Naive thymus-derived CD4-positive, alpha-beta T cell (primary cell): ENCODE data around the gene ZNF609. TPM values are rescaled to one million over a fixed set of nuclear protein-coding genes. Genes with fewer than 3 reads are reported as not detected.
A peak's percentile ranks its signal among the peaks of the same experiment; 100 is the strongest.

ENCODE experiments used
- ATAC-seq: fragments of 150-1000 bp; cut with Tn5 transposase; 2 replicates; pipeline ENCODE4 v1.10.0; 2021; ENCODE audit warnings: mild to moderate bottlenecking, moderate library complexity
- CTCF ChIA-PET: fragments of 350-600 bp; sonication (Branson Sonifier 250); formaldehyde crosslinking; loops from one replicate; lab custom pipeline; 2021; ENCODE audit warnings: antibody characterized with exemption; lab: Charles Lee
- POLR2A ChIA-PET: fragments of 350-600 bp; sonication (Branson Sonifier 250); formaldehyde crosslinking; loops from one replicate; lab custom pipeline; 2021; ENCODE audit warnings: antibody characterized with exemption, inconsistent platforms; lab: Charles Lee
- DNase-seq, 9 donors: peaks; one replicate each; pipeline versions ENCODE4 v3.0.0 to v3.0.0-alpha.2; 2020 to 2022; ENCODE audit warnings: mixed read lengths in 1 of 9
- H3K27ac ChIP-seq: one replicate; pipeline ENCODE4 v1.7.0; 2013; ENCODE audit warnings: mild to moderate bottlenecking, low read depth, low read length, moderate library complexity
- H3K27me3 ChIP-seq, 2 donors: one replicate each; pipeline ENCODE4 v1.7.0; 2013; ENCODE audit warnings: low read length in 2 of 2, mild to moderate bottlenecking in 2 of 2, moderate library complexity in 2 of 2; ENCODE audit not compliant: control insufficient read depth in 2 of 2, insufficient read depth in 2 of 2
- H3K36me3 ChIP-seq, 3 experiments: 1 replicate in 2 of 3; 2 replicates in 1 of 3; pipeline ENCODE4 v1.7.0; 2013; ENCODE audit warnings: low read length in 3 of 3, mild to moderate bottlenecking in 3 of 3, moderate library complexity in 1 of 3; ENCODE audit not compliant: insufficient read depth in 3 of 3, control insufficient read depth in 2 of 3
- H3K4me1 ChIP-seq, 2 donors: one replicate each; pipeline ENCODE4 v1.7.0; 2013; ENCODE audit warnings: low read length in 2 of 2, mild to moderate bottlenecking in 2 of 2, moderate library complexity in 1 of 2; ENCODE audit not compliant: control insufficient read depth in 2 of 2, insufficient read depth in 2 of 2
- H3K4me3 ChIP-seq: 2 replicates; pipeline ENCODE4 v1.7.0; 2013; ENCODE audit warnings: mild to moderate bottlenecking, low read length
- H3K9me3 ChIP-seq, 3 experiments: 1 replicate in 2 of 3; 2 replicates in 1 of 3; pipeline ENCODE4 v1.7.0; 2013; ENCODE audit warnings: low read length in 3 of 3; ENCODE audit not compliant: control insufficient read depth in 2 of 3
- H3K27ac Mint-ChIP-seq, 9 donors: one replicate each; pipeline ENCODE4 v1.8.0; 2020 to 2022; ENCODE audit warnings: mixed read lengths in 9 of 9, mild to moderate bottlenecking in 8 of 9, moderate library complexity in 5 of 9, inconsistent platforms in 2 of 9
- H3K27me3 Mint-ChIP-seq, 5 donors: one replicate each; pipeline ENCODE4 v1.8.0; 2021 to 2022; ENCODE audit warnings: mixed read lengths in 5 of 5, mild to moderate bottlenecking in 1 of 5
- H3K36me3 Mint-ChIP-seq, 5 donors: one replicate each; pipeline ENCODE4 v1.8.0; 2020 to 2022; ENCODE audit warnings: mixed read lengths in 5 of 5, mild to moderate bottlenecking in 3 of 5, inconsistent platforms in 1 of 5
- H3K4me1 Mint-ChIP-seq, 7 donors: one replicate each; pipeline ENCODE4 v1.8.0; 2020 to 2022; ENCODE audit warnings: mixed read lengths in 7 of 7, mild to moderate bottlenecking in 3 of 7, inconsistent platforms in 1 of 7
- H3K4me3 Mint-ChIP-seq, 10 donors: one replicate each; pipeline ENCODE4 v1.8.0; 2020 to 2022; ENCODE audit warnings: mild to moderate bottlenecking in 10 of 10, mixed read lengths in 10 of 10, moderate library complexity in 6 of 10, inconsistent platforms in 2 of 10
- H3K9me3 Mint-ChIP-seq, 11 donors: one replicate each; pipeline ENCODE4 v1.8.0; 2020 to 2022; ENCODE audit warnings: mixed read lengths in 11 of 11, mild to moderate bottlenecking in 4 of 11, inconsistent platforms in 1 of 11, moderate library complexity in 1 of 11
- intact Hi-C, 2 donors: fragments of 100-400 bp; cut with micrococcal nuclease; formaldehyde crosslinking; loops; one replicate each; pipeline ENCODE4 v1.15.1; 2023
- polyA plus RNA-seq, 2 donors: library from polyadenylated mRNA; unstranded; fragments of 300-500 nt; fragmentation: Illumina TruSeq; gene quantifications; one replicate each; pipeline ENCODE4 v1.2.3, GENCODE V29; 2021
- total RNA-seq, 6 experiments: library from RNA in 5 of 6; stranded (reverse) in 5 of 6; gene quantifications; 1 replicate in 5 of 6; 2 replicates in 1 of 6; pipeline ENCODE4 v1.2.3 and lab custom pipeline; 2021 to 2026

ZNF609 gene
- total and polyA plus RNA-seq, 7 experiments from 2014 or later, result 10.1 to 89.1 (median 71.9) TPM

- peaks cover 32 to 92% (median 82%) of the 10 kb centered on the region in 7 donors for H3K4me1 Mint-ChIP-seq
Observed at GRCh38 chr15:64507845-64508244, 47.5 kb downstream of the ZNF609 start.

GRCh38 chr15:64513823-64514222 lies 53.4 kb downstream of the ZNF609 start:
- Mint-ChIP-seq H3K9me3 (no peaks in the 10 kb centered on the region), H3K4me3 (peak overlapping the region; percentile 58 to 95 (median 77)), H3K27ac (peak overlapping the region; percentile 59 to 99 (median 96)), H3K27me3 (no peaks in the 10 kb centered on the region), H3K36me3 (peaks cover 0 to 25% (median 14%) of the 10 kb centered on the region in 5 donors), H3K4me1 (peaks cover 27 to 93% (median 86%) of the 10 kb centered on the region in 7 donors)
- H3K36me3 ChIP-seq, result no peaks in the 10 kb centered on the region
- CTCF ChIA-PET, result interaction anchor here (0.6 to 1.3 kb wide), 7 partner anchors 8 to 322 kb away, joined by 3 to 7 read pairs (median 3); no protein-coding TSS in a partner anchor
- peaks cover 0 to 72% of the 10 kb centered on the region in 2 donors for H3K4me1 ChIP-seq
- H3K9me3 ChIP-seq, result no peaks in the 10 kb centered on the region
- intact Hi-C loops, result loop anchor here in 1 of 2 donors (1.0 kb wide), 1 partner anchor 7 kb away; no protein-coding TSS in a partner anchor
- DNase-seq (no peak), ATAC-seq (no peak)
- H3K27ac ChIP-seq, result peak overlapping the region; percentile 67
- POLR2A ChIA-PET, result interaction anchor here (0.7 to 2.5 kb wide), 7 partner anchors 9 to 126 kb away, joined by 3 to 37 read pairs (median 4); no protein-coding TSS in a partner anchor
- H3K27me3 ChIP-seq, result no peaks in the 10 kb centered on the region
- peak overlapping the region; percentile 34 for H3K4me3 ChIP-seq

More at GRCh38 chr15:64507845-64508244, 47.5 kb downstream of the ZNF609 start:
- intact Hi-C loops, result loop anchor here in 1 of 2 donors (1.0 kb wide), 1 partner anchor 8 kb away; no protein-coding TSS in a partner anchor
- Histone ChIP-seq H3K27ac (peak overlapping the region; percentile 46), H3K4me3 (no peak overlapping the region), H3K9me3 (no peaks in the 10 kb centered on the region), H3K4me1 (peaks cover 22 to 83% of the 10 kb centered on the region in 2 donors), H3K27me3 (no peaks in the 10 kb centered on the region), H3K36me3 (no peaks in the 10 kb centered on the region)
- CTCF ChIA-PET, result interaction anchor here (1.3 to 1.4 kb wide), 2 partner anchors 25 to 81 kb away, joined by 3 to 4 read pairs; no protein-coding TSS in a partner anchor
- POLR2A ChIA-PET, result interaction anchor here (0.6 to 2.5 kb wide), 7 partner anchors 9 to 391 kb away, joined by 3 to 9 read pairs (median 4); no protein-coding TSS in a partner anchor
- H3K4me3 Mint-ChIP-seq, result peak overlapping the region in 7 of 10 donors; percentile 15 to 79 (median 69)
- DNase-seq (no peak), ATAC-seq (no peak)
- H3K9me3 Mint-ChIP-seq, result no peaks in the 10 kb centered on the region
- H3K27me3 Mint-ChIP-seq, result no peaks in the 10 kb centered on the region
- peak overlapping the region in 8 of 9 donors; percentile 58 to 97 (median 88) for H3K27ac Mint-ChIP-seq
- peaks cover 0 to 17% (median 10%) of the 10 kb centered on the region in 5 donors for H3K36me3 Mint-ChIP-seq

DNA sequence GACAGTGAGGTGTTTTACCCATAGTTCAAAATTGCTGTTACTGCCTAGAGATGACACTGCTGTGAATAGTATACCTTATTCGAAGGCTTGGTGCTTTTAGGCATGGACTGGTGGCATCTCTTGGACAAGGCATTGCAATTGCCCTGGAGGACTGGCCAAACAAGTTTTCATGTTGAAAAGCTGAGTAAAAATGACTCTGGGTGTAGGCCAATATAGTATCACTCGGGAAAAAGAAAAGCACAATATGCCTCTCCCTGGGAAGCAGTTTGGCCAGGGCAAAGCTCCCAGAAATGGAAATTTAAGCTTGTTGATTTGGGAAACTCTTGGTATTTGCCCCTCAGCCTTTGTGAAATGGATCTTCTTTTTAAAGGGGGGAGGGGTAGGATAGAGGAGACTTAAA lies 54.8 kb downstream of the ZNF609 start:
- Histone ChIP-seq H3K4me3 (no peak overlapping the region), H3K27me3 (no peaks in the 10 kb centered on the region), H3K36me3 (no peaks in the 10 kb centered on the region), H3K27ac (peak overlapping the region; percentile 67), H3K4me1 (peaks cover 0 to 69% of the 10 kb centered on the region in 2 donors), H3K9me3 (no peaks in the 10 kb centered on the region)
- ATAC-seq (no peak), DNase-seq (no peak)
- peaks cover 0 to 20% (median 12%) of the 10 kb centered on the region in 5 donors for H3K36me3 Mint-ChIP-seq
- peak overlapping the region in 9 of 10 donors; percentile 12 to 95 (median 82) for H3K4me3 Mint-ChIP-seq
- peaks cover 30 to 93% (median 86%) of the 10 kb centered on the region in 7 donors for H3K4me1 Mint-ChIP-seq
- peak overlapping the region in 8 of 9 donors; percentile 93 to 99 (median 96) for H3K27ac Mint-ChIP-seq
- intact Hi-C loops, result no loop called here
- ChIA-PET POLR2A (interaction anchor here (0.6 to 2.5 kb wide), 5 partner anchors 11 to 120 kb away, joined by 3 to 37 read pairs (median 4); no protein-coding TSS in a partner anchor), CTCF (interaction anchor here (1.1 kb wide), 1 partner anchor 70 kb away, joined by 5 read pairs; no protein-coding TSS in a partner anchor)
- no peaks in the 10 kb centered on the region for H3K27me3 Mint-ChIP-seq
- no peaks in the 10 kb centered on the region for H3K9me3 Mint-ChIP-seq

GRCh38 chr15:64515825-64516224 lies 55.4 kb downstream of the ZNF609 start:
- H3K36me3 Mint-ChIP-seq, result peaks cover 0 to 20% (median 13%) of the 10 kb centered on the region in 5 donors
- Histone ChIP-seq H3K27me3 (no peaks in the 10 kb centered on the region), H3K4me1 (peaks cover 0 to 69% of the 10 kb centered on the region in 2 donors), H3K36me3 (no peaks in the 10 kb centered on the region), H3K27ac (peak overlapping the region; percentile 11), H3K4me3 (no peak overlapping the region), H3K9me3 (no peaks in the 10 kb centered on the region)
- POLR2A ChIA-PET, result interaction anchor here (0.6 to 2.5 kb wide), 6 partner anchors 8 to 119 kb away, joined by 3 to 37 read pairs (median 5); no protein-coding TSS in a partner anchor
- DNase-seq, result no peak
- no peaks in the 10 kb centered on the region for H3K27me3 Mint-ChIP-seq
- ATAC-seq, result no peak
- peaks cover 30 to 93% (median 86%) of the 10 kb centered on the region in 7 donors for H3K4me1 Mint-ChIP-seq
- intact Hi-C loops, result loop anchor here in 1 of 2 donors (1.0 kb wide), 1 partner anchor 9 kb away; no protein-coding TSS in a partner anchor
- peak overlapping the region in 8 of 9 donors; percentile 66 to 98 (median 80) for H3K27ac Mint-ChIP-seq
- CTCF ChIA-PET, result no interaction called here
- H3K4me3 Mint-ChIP-seq, result peak overlapping the region in 3 of 10 donors; percentile 29 to 54 (median 35)
- H3K9me3 Mint-ChIP-seq, result no peaks in the 10 kb centered on the region

- Mint-ChIP-seq H3K4me1 (peaks cover 32 to 94% (median 82%) of the 10 kb centered on the region in 7 donors), H3K27me3 (no peaks in the 10 kb centered on the region), H3K9me3 (no peaks in the 10 kb centered on the region), H3K36me3 (peaks cover 0 to 25% (median 20%) of the 10 kb centered on the region in 5 donors), H3K27ac (peak overlapping the region in 4 of 9 donors; percentile 6 to 72 (median 42)), H3K4me3 (peak overlapping the region in 5 of 10 donors; percentile 0 to 63 (median 40))
- CTCF ChIA-PET, result no interaction called here
- H3K4me1 ChIP-seq, result peaks cover 0 to 50% of the 10 kb centered on the region in 2 donors
- no peaks in the 10 kb centered on the region for H3K36me3 ChIP-seq
- no peak for ATAC-seq
- no peak overlapping the region for H3K27ac ChIP-seq
- H3K4me3 ChIP-seq, result no peak overlapping the region
- H3K9me3 ChIP-seq, result no peaks in the 10 kb centered on the region
- POLR2A ChIA-PET, result interaction anchor here (1.8 kb wide), 1 partner anchor 11 kb away, joined by 6 read pairs; no protein-coding TSS in a partner anchor
- DNase-seq, result no peak
- intact Hi-C loops, result loop anchor here in 1 of 2 donors (5.0 kb wide), 1 partner anchor 42 kb away; no protein-coding TSS in a partner anchor
- no peaks in the 10 kb centered on the region for H3K27me3 ChIP-seq
Observed at GRCh38 chr15:64519897-64520296, 59.5 kb downstream of the ZNF609 start.

DNA sequence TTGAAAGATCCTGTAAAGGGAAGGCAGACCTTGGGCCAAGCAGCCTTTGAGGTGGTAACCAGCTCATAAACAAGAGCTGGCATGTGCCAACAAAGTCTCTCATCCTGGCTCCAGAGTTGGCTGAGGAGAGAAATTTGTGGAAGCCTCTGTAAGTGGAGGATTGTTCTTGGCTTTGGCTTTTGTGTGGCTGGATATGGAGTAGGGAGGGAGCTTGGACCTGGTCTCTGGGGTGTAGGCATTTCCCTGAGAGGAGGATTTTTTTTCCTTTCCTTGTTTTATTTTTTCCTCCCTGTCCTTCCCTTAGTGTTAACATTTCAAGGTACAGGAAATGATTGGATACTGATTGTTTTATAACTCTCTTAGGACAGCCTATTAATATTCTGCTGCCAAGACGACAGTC lies 60.8 kb downstream of the ZNF609 start:
- H3K4me3 Mint-ChIP-seq, result peak overlapping the region in 7 of 10 donors; percentile 18 to 62 (median 28)
- no peaks in the 10 kb centered on the region for H3K27me3 ChIP-seq
- H3K9me3 Mint-ChIP-seq, result no peaks in the 10 kb centered on the region
- no peak overlapping the region for H3K27ac ChIP-seq
- peaks cover 0 to 39% of the 10 kb centered on the region in 2 donors for H3K4me1 ChIP-seq
- intact Hi-C loops, result loop anchor here in 1 of 2 donors (1.0 to 5.0 kb wide), 2 partner anchors 8 to 41 kb away; no protein-coding TSS in a partner anchor
- H3K4me3 ChIP-seq, result no peak overlapping the region
- peak overlapping the region in 6 of 9 donors; percentile 12 to 61 (median 18) for H3K27ac Mint-ChIP-seq
- CTCF ChIA-PET, result interaction anchor here (0.9 kb wide), 1 partner anchor 8 kb away, joined by 3 read pairs; no protein-coding TSS in a partner anchor
- ATAC-seq (no peak), DNase-seq (no peak)
- H3K27me3 Mint-ChIP-seq, result no peaks in the 10 kb centered on the region
- H3K36me3 Mint-ChIP-seq, result peaks cover 0 to 32% (median 21%) of the 10 kb centered on the region in 5 donors
- H3K36me3 ChIP-seq, result no peaks in the 10 kb centered on the region
- no peaks in the 10 kb centered on the region for H3K9me3 ChIP-seq
- peaks cover 33 to 95% (median 84%) of the 10 kb centered on the region in 7 donors for H3K4me1 Mint-ChIP-seq
- POLR2A ChIA-PET, result interaction anchor here (0.9 kb wide), 1 partner anchor 13 kb away, joined by 3 read pairs; no protein-coding TSS in a partner anchor
